SH-SY5Y (cell line): ENCODE data around the gene RNF26.

ENCODE experiments used
- GATA2 ChIP-seq: IDR thresholded peaks from 2 replicates; pipeline ENCODE4 v1.6.1; 2011; ENCODE audit warnings: mild to moderate bottlenecking, low read depth, low read length
- GATA3 ChIP-seq: IDR thresholded peaks from 2 replicates; pipeline ENCODE4 v1.6.1; 2011; ENCODE audit warnings: low read depth, mild to moderate bottlenecking, low read length, moderate library complexity

GRCh38 chr11:119366690-119367620, 32.6 kb downstream of the RNF26 start:
- no peak for TF ChIP-seq GATA3
- TF ChIP-seq GATA2: no peak
